Astrocyte of the spinal cord (primary cell): ENCODE results near the gene GPR119.
A peak's percentile ranks its signal among the peaks of the same experiment; 100 is the strongest.

ENCODE experiments used
- DNase-seq: peaks from one replicate; pipeline ENCODE4 v3.0.0; 2011; ENCODE audit warnings: low read depth, low spot score
- H3K4me3 ChIP-seq: 2 replicates; pipeline ENCODE4 v1.5.1; 2011; ENCODE audit warnings: low read depth, mild to moderate bottlenecking, low read length, moderate library complexity
- CTCF ChIP-seq: IDR thresholded peaks from 2 replicates; pipeline ENCODE4 v1.5.1; 2012; ENCODE audit warnings: low read depth, mild to moderate bottlenecking, low read length, inconsistent platforms
- in situ Hi-C: cut with HindIII; loops from 2 replicates; pipeline ENCODE4 v1.10.0; 2017; ENCODE audit warnings: low sequenced_read_pairs

GPR119 gene

GRCh38 chrX:130415201-130415600 is 29.7 kb upstream of the GPR119 start:
- DNase-seq, result no peak
- in situ Hi-C loops, result no loop called here
- no peak for TF ChIP-seq CTCF
- H3K4me3 ChIP-seq, result no peak overlapping the region

GRCh38 chrX:130414800-130415199 is 29.3 kb upstream of the GPR119 start:
- in situ Hi-C loops, result no loop called here
- no peak for TF ChIP-seq CTCF

GRCh38 chrX:130413415-130413814 is 27.9 kb upstream of the GPR119 start:
- DNase-seq, result no peak
- no peak for TF ChIP-seq CTCF
- H3K4me3 ChIP-seq, result no peak overlapping the region
- in situ Hi-C loops, result no loop called here

More at GRCh38 chrX:130414800-130415199, 29.3 kb upstream of the GPR119 start:
- H3K4me3 ChIP-seq, result no peak overlapping the region
- no peak for DNase-seq

GRCh38 chrX:130402208-130402684 is 16.8 kb upstream of the GPR119 start:
- no peak for DNase-seq
- in situ Hi-C loops, result no loop called here
- no peak for TF ChIP-seq CTCF
- H3K4me3 ChIP-seq, result peak overlapping the region; percentile 75

GRCh38 chrX:130401415-130402207 is 16.1 kb upstream of the GPR119 start, which contains the start of gene RBMX2:
TSS of gene RBMX2 (plus strand) at chrX:130401987. CDS start at chrX:130402033, 46 bp downstream.
- DNase-seq, result peak; percentile 73
- peak within 1 kb of the TSS; percentile 75 for H3K4me3 ChIP-seq
- TF ChIP-seq CTCF, result no peak
- in situ Hi-C loops, result no loop called here

- no peak overlapping the region for H3K4me3 ChIP-seq
- DNase-seq, result no peak
- TF ChIP-seq CTCF, result no peak
- in situ Hi-C loops, result no loop called here
Observed at GRCh38 chrX:130395341-130395740, 9.9 kb upstream of the GPR119 start.
